ENCODE results near the gene FNBP1.

DNA sequence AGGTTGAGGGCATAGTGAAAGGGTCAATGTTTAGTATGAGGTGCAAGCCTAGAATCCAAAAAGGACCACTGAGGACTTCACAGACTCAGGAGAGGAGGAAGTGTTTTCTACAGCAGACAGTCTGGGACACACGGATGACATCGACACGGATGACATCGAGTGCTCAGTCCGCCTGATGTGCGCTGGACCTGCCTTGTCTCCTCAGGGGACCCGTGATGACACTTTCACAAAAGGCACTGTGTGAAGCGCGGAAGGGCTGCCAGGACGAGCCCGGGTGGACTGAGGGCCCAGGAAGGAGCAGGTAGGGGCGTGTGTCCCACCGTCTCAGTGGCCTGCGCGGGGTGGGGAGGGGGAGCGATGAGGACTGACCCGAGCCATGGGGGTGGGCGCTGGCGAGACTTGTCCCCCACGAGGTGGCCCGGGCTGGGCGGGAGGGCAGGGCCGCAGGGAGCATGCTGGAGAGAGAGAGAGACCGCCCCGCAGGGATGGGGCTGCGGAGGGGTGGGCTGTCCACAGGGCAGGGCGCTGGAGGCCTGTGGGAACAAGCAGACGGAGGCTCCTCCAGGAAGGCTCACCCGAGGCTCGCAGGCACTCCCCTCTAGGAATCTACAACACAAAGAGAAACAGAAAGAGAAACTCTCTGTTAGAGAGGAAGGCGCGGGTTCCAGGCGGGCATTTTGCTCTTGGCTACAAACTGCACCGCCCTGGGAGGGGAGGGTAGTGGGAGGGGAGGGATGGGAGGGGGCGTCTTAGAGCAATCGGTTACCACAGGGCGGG is 152.9 kb downstream of the FNBP1 start:
- no peak for TF ChIP-seq ZFP3 (CRISPR knock-in tag; IDR thresholded peaks at IDR 0.05)
- TF ChIP-seq ZFP30 (CRISPR knock-in tag; IDR thresholded peaks at IDR 0.05), result no peak
- no peak for TF ChIP-seq SNAI2 (CRISPR knock-in tag; IDR thresholded peaks at IDR 0.05)
- TF ChIP-seq, protein P1, sequence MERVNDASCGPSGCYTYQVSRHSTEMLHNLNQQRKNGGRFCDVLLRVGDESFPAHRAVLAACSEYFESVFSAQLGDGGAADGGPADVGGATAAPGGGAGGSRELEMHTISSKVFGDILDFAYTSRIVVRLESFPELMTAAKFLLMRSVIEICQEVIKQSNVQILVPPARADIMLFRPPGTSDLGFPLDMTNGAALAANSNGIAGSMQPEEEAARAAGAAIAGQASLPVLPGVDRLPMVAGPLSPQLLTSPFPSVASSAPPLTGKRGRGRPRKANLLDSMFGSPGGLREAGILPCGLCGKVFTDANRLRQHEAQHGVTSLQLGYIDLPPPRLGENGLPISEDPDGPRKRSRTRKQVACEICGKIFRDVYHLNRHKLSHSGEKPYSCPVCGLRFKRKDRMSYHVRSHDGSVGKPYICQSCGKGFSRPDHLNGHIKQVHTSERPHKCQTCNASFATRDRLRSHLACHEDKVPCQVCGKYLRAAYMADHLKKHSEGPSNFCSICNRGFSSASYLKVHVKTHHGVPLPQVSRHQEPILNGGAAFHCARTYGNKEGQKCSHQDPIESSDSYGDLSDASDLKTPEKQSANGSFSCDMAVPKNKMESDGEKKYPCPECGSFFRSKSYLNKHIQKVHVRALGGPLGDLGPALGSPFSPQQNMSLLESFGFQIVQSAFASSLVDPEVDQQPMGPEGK (CRISPR knock-in tag; IDR thresholded peaks at IDR 0.05; ENCODE audit: borderline replicate concordance), result no peak

Data from SK-N-SH treated with all-trans-retinoic acid at 6 μM for 48 hours (cell line).